NCI-H82 (cell line): ENCODE data around the gene SETD5.

ENCODE experiments used
- DNase-seq: peaks from one replicate; lab custom pipeline; 2025; lab: John Stamatoyannopoulos, UW

The SETD5 gene

DNA sequence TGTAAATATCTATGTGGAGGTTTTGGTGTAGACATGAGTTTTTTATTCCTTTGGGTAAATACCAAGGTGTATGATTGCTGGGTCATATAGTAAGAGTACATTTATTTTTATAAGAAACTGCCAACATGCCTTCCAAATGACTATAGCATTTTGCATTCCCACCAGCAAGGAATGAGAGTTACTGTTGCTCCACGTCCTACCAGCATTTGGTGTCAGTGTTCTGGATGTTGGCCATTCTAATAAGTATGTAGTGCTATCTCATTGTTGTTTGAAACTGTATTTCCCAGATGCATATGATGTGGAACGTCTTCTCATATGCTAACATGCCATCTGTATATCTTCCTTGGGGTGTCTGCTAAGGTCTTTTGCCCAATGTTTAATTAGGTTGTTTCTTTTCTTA, 117.5 kb downstream of the SETD5 start:
- DNase-seq = no peak

DNA sequence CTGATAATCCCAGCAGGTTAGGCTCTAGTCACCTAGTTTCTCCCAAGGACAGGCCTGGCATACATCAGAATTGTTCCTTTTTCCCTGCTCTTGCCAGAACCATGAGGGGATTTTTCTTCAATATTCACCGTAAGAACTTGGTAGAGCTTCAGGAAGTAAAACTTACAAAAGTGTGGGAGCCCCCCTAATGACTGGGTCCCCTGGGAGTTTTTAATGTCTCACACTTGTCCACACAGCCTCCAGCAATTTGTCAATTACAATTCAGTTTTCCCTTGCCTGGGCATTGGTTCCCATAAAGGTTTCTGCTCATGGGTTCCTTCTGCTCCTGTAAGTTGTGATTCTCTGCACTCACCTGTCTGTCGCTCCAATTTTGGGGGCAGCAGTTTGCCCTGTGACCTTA, 127.7 kb downstream of the SETD5 start:
- no peak for DNase-seq
